Measurements from ENCODE around the gene KIZ. TPM values are rescaled to one million over a fixed set of nuclear protein-coding genes. Genes with fewer than 3 reads are reported as not detected.

KIZ gene
- total and polyA plus RNA-seq, 2 experiments from 2014 or later, result 13.5 to 15.4 TPM

GRCh38 chr20:21289651-21290050 lies 163.8 kb downstream of the KIZ start:
- H3K36me3 ChIP-seq (replicated peaks; ENCODE audit: insufficient read depth, low read depth), result no peaks in the 10 kb centered on the region

DNA sequence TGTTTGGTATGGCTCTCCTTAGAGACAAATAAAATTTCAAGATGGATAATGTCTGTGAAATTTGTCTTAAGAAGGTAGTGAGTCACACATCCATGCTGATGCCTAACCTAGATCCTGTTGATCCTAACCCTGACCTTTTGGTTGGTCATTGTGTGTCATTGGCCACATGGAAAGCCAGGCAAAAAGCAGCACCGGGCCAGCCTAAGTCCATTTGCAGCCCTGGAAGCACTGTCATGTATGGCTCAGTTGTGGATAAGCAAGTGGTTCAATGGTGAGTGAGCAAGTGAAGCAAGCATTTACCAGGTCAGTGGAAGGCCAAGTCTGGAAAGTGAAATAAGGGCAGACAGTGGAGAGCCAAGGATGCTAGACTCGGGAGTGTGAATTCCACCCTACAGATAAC lies 165.1 kb downstream of the KIZ start:
- Histone ChIP-seq H3K79me2 (no peaks in the 10 kb centered on the region), H3K36me3 (replicated peaks; ENCODE audit: insufficient read depth, low read depth) (no peaks in the 10 kb centered on the region), H3K27ac (no peak overlapping the region), H3K27me3 (peaks cover 2% of the 10 kb centered on the region), H2AFZ (no peak overlapping the region), H3K4me2 (no peak overlapping the region), H3K9me2 (replicated peaks; ENCODE audit: insufficient read depth) (no peaks in the 10 kb centered on the region), H3K4me3 (no peak overlapping the region), H3K4me1 (ENCODE audit: insufficient read depth) (no peaks in the 10 kb centered on the region), H3K9me3 (ENCODE audit: low read depth) (no peaks in the 10 kb centered on the region), H4K20me1 (ENCODE audit: insufficient read depth, poor library complexity, severe bottlenecking) (no peaks in the 10 kb centered on the region)
- 84% methylated on average over 2 of the region's 2 CpGs for WGBS (ENCODE audit: low lambda C conversion rate, missing lambda C conversion rate)
- DNase-seq (ENCODE audit: low spot score), result no peak
- TF ChIP-seq EZH2 (IDR thresholded peaks at IDR 0.05; ENCODE audit: borderline replicate concordance) (no peak), EZH2phosphoT487 (IDR thresholded peaks at IDR 0.05; ENCODE audit: low read depth, severe bottlenecking, unreplicated experiment) (no peak), CTCF (IDR thresholded peaks at IDR 0.05; ENCODE audit: poor library complexity) (no peak)

More at GRCh38 chr20:21289651-21290050, 163.8 kb downstream of the KIZ start:
- H3K9me3 ChIP-seq (ENCODE audit: low read depth), result no peaks in the 10 kb centered on the region
- WGBS (ENCODE audit: low lambda C conversion rate, missing lambda C conversion rate), result 24% methylated on average over 2 of the region's 2 CpGs
- peaks cover 2% of the 10 kb centered on the region for H3K27me3 ChIP-seq
- H3K4me1 ChIP-seq (ENCODE audit: insufficient read depth), result no peaks in the 10 kb centered on the region
- no peak overlapping the region for H3K4me2 ChIP-seq
- H3K79me2 ChIP-seq, result no peaks in the 10 kb centered on the region
- DNase-seq (ENCODE audit: low spot score), result no peak
- H3K9me2 ChIP-seq (replicated peaks; ENCODE audit: insufficient read depth), result no peaks in the 10 kb centered on the region
- no peak overlapping the region for H3K4me3 ChIP-seq
- H4K20me1 ChIP-seq (ENCODE audit: insufficient read depth, poor library complexity, severe bottlenecking), result no peaks in the 10 kb centered on the region
- TF ChIP-seq EZH2 (IDR thresholded peaks at IDR 0.05; ENCODE audit: borderline replicate concordance) (no peak), EZH2phosphoT487 (IDR thresholded peaks at IDR 0.05; ENCODE audit: low read depth, severe bottlenecking, unreplicated experiment) (no peak)
- H3K27ac ChIP-seq, result no peak overlapping the region
- no peak overlapping the region for H2AFZ ChIP-seq

GRCh38 chr20:21294755-21295154 lies 168.9 kb downstream of the KIZ start:
- no peaks in the 10 kb centered on the region for H3K4me1 ChIP-seq (ENCODE audit: insufficient read depth)
- 67% methylated on average over 5 of the region's 5 CpGs for WGBS (ENCODE audit: low lambda C conversion rate, missing lambda C conversion rate)
- peaks cover 7% of the 10 kb centered on the region for H3K27me3 ChIP-seq
- H3K79me2 ChIP-seq, result no peaks in the 10 kb centered on the region
- H3K27ac ChIP-seq, result no peak overlapping the region
- H2AFZ ChIP-seq, result no peak overlapping the region
- no peak for TF ChIP-seq EZH2 (IDR thresholded peaks at IDR 0.05; ENCODE audit: borderline replicate concordance)
- no peak for TF ChIP-seq EZH2phosphoT487 (IDR thresholded peaks at IDR 0.05; ENCODE audit: low read depth, severe bottlenecking, unreplicated experiment)
- no peak for TF ChIP-seq CTCF (IDR thresholded peaks at IDR 0.05; ENCODE audit: poor library complexity)
- H3K36me3 ChIP-seq (replicated peaks; ENCODE audit: insufficient read depth, low read depth), result no peaks in the 10 kb centered on the region
- H3K4me3 ChIP-seq, result no peak overlapping the region
- H3K4me2 ChIP-seq, result no peak overlapping the region
- H4K20me1 ChIP-seq (ENCODE audit: insufficient read depth, poor library complexity, severe bottlenecking), result no peaks in the 10 kb centered on the region
- DNase-seq (ENCODE audit: low spot score), result no peak
- no peaks in the 10 kb centered on the region for H3K9me2 ChIP-seq (replicated peaks; ENCODE audit: insufficient read depth)
- H3K9me3 ChIP-seq (ENCODE audit: low read depth), result no peaks in the 10 kb centered on the region

Small RNA genes within 50 kb of the gene (small RNA-seq; reads per million reads assigned to genes)
- gene RNA5SP477, result not detected

Other genes starting within 250 kb of the KIZ start
- gene LINC00237, start 19.7 kb upstream of the KIZ start, total RNA-seq, result not detected in 2 replicates
- gene LINC00237, start 19.7 kb upstream of the KIZ start, polyA plus RNA-seq, result not detected in 2 replicates
- gene XRN2, start 177.2 kb downstream of the KIZ start, total RNA-seq, result 73.7 and 79.1 TPM in 2 replicates
- gene XRN2, start 177.2 kb downstream of the KIZ start, polyA plus RNA-seq, result 39.6 and 42.7 TPM in 2 replicates